Measurements from ENCODE around the gene CST11.
"Not testable (repeated sequence)": the region's sequence is repeated elsewhere in the genome, so short reads cannot be mapped to it uniquely, and the experiment has no call there.

CST11 gene, protein sequence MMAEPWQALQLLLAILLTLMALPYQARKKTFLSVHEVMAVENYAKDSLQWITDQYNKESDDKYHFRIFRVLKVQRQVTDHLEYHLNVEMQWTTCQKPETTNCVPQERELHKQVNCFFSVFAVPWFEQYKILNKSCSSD

DNA sequence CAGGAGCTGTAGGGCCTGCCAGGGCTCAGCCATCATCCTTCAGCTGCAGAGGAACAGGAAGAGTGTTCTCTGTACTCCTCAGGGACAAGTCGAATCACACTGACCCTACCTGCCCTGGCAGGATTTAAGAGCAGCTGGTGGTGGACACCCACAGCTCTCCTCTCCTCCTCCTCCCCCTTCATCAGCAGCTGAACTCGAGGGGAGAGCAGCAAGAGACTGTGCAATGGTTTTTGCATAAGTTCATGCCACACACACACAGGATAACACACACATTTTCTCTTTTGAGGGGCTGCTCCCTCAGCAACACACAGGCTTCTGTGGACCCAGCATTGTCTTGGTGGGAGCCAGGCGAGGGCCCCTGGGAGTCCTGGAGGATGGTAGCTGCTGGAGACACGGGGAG is at the start of gene CST11:
CST11 (minus strand) TSS at position 101 of the 400 bp plus-strand sequence; CDS start at position 36, 65 bp downstream.
- no peak for DNase-seq

DNA sequence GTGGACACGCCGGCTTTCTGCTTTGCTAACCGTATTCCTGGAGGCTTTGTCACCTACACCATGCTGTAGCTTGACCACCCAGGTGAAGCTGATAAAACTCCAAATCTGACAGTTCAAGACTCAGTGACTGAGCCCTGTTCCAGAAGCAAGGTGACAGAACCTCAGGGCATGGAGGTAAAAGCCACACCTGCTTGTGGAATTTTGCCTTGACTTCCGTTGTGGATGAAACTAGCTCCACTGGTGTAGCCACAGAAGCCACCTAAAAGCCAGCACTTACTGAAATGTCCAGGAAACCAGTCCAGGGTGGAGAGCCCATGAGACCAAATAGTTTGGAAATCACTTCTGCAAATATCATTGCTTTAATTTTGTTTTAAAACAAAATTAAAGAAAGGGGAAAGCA is 49.2 kb upstream of the CST11 start:
- no peak for DNase-seq

DNA sequence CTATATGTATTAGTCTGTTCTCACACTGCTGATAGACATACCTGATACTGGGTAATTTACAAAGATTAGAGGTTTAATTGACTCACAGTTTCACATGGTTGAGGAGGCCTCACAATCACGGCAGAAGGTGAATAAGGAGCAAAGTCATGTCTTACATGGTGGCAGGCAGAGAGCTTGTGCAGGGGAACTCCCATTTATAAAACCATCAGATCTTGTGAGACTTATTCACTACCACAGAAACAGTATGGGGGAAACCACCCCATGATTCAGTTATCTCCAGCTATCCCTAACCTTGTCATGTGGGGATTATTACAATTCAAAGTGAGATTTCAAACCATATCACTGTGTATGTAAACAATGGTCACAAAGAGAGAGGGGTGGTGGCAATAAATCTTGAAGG is 44.9 kb upstream of the CST11 start:
- no peak for DNase-seq

DNA sequence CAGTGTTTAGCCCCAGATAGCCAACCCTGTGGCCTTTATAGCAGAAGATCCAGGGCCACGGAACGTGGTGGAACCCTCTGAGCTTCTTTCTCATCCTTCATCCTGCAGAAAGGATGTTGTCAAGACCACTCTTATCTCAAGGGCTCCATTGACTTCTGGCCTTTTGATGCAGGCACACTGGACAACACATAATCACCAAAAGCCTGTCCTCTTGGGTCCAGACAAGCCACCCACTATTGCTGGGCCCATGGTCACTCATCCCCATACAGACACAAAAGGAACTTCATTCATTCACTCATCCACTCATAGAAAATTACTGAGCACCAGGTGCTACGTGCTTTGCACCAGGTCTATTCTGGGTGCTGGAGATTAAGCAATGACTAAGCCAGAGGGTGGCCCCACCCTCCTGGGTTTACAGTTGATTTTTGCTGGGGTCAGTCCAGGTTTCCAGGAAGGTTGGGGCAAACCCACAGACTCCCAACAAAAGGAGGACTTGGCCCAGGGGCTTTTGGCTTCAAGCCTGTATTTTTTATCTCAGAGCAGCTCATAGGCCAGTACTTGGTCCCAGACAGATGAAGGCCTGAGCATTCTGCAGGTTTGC is 40.6 kb upstream of the CST11 start:
- DNase-seq, result no peak

DNA sequence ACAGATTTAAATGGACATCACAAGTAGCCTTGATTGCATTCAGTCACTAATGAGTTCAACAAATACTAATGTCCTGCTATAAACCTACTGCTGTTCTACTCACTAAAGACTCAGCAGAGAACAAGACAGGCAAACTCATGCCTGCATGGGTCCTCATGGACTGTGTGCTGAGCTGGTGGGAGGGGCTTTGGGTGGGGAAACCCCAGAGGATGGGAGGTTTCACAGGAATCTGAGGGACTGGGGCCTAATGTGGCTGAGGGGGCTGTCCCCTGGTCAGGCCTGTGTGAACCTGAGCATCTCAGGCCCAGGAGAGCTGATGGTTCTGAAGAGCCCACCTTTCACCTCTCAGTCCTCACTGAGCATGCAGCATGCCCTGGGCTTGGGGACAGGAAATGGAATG is 39.6 kb upstream of the CST11 start:
- DNase-seq, result no peak

DNA sequence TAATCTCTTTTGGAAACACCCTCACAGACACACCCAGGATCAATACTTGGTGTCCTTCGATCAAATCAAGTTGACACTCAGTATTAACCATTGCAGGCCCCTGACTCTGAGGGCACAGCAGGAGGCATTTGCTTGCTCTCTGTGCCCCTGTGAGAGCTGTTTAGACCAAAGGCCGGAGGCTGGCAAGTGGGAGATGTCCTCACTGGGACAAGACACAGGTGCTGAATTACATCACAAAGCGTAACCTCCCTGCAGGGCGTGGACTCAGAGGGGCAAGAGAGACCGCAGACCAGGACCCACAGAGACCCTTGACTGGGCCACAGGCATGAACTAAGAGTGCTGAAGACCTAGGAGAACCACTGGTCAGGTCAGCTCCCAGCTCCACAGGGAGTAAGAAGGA is 38.1 kb upstream of the CST11 start, which contains the start of gene CST8:
CST8 (plus strand) TSS at position 301 of the 400 bp plus-strand sequence. CDS start 551 bp downstream, outside the sequence.
- DNase-seq, result no peak

DNA sequence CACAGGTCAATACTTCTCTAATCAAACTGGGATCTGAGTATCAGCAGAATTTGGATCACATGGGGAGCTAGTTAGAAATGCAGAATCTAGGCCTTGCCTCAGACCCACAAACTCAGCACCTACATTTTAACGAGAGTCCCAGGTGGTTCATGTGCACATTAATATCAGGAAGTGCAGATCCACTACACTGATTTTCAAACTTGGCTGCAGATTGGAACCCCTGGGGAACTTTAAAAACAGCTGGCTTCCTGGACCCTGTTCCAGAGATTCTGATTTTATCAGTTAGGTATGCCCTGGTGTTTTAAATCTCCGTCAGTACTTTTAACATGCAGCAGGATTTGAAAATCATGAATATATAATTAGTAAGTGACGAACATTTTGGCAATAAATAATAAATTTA is 36.3 kb upstream of the CST11 start:
- no peak for DNase-seq

DNA sequence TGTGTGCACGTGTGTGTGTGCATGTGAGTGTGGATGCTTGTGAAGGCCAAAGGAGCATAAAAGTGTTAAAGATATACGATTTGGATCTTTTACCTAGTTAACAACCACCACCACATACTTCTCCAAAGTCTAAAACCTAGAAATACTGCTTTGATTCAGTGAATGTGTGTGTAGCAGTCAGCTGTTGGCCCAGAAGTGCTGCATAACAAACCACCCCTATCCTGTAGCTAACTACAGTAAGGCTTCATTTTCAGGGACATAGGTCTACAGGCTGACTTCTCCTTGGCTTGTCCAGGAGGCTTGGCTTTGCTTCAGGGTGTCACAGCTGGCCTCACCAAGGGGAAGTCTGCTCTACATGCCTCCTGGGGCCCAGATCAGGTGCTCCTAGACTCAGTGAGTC is 35.8 kb upstream of the CST11 start:
- DNase-seq, result no peak

DNA sequence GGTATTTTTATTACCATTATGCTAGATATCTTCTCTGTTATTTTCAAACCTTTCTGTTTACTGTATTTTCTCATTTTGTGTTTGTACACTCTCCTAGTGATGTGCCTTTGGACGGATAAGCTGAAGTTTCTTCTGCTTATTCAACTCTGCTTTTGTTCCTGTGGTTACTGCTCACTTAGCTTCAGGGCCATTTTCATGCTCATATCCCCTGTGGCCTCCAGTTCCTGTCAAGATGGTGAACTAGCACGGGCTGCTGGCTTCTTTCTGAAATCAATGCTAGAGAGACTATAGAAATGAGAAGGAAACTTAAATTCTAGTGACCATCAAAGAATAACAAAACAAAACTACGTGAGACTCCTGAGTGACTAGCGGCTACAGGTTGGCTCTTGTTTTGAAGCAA is 31.4 kb upstream of the CST11 start:
- DNase-seq, result no peak

DNA sequence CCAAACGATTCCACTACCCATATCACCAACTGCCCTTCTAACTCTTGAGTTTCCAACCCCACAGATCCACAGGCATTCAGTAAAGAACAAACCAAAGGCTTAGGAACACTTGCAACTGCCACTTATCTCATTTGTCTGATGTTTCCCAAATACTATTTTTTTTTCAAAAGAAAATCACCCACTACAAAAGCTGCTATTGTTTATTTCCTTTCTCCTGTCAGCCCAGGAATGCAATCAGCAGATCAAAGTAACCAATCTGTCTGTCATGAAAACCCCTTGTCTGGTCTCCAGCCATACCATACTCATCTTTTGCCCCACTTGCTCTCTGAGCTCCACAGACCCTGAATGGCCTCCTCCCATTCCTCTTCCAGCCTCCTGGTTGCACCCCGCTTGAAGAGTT is 29.5 kb upstream of the CST11 start:
- no peak for DNase-seq

DNA sequence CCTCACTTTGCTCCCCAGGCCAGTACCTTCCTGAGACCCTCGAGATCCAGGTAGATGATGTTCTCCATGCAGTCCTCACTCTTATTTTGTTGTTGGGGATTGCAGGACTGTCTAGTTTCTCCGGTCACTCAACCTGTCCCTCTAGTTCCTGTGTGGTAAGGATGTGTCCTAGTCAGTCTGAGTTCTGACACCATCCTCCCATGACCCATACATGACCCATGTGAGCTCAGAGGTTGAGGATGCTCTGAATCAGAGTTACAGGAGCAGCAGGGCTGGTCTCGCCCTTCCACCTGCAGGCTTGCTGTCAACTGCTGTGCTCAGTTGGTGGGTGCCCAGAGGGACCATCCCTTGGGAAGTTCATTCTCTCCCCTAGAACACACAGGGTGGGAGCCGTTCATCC is 26.4 kb upstream of the CST11 start:
- no peak for DNase-seq

DNA sequence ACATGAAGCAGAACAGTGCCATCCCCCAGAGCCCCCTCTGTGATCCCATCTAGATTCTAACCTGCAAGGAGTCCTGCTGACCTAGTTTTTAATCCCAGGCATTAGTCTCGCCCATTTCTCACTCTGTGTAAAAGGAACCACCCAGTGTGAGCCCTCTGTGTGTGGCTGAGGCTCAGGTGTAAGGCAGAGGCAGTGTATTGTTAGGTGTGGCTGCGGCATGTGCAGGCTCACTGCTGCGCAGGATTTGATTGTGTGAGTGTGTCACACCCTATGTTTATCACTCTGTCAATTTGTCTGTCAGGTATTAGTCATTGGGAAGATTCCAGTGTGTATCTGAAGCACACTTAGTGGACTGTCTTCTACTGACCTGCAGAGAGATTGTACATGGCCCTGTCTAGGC is 24.5 kb upstream of the CST11 start:
- DNase-seq, result no peak

DNA sequence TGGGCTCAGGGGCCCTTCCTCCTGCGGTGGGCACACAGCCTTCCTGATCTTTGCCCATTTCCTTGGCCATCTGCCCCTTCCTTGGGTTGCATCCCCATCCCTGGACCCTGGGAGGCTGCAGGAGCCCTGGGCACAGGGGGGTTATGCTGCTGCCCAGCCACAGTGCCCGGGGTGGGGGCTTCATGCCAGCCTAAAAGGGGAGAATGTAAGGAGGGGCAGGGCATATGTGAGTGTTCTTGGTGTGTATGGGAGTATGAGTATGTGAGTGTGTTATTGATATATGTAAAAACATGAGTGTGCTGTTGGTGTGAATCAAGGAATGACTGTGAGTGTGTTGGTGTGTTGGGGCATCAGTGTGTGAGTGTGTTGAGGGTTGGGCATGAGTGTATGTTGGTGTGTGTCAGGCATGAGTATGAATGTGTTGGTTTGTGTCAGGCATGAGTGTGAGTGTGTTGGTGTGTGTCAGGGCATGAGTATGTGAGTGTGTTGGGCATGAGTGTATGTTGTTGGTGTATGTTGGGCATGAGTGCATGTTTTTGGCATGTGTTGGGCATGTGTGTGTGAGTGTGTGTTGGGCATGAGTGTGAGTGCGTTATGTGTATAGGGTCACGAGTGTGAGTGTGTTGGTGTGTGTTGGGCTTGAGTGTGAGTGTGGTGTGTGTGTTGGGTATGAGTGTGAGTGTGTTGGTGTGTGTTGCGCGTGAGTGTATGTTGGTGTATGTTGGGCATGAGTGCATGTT is 23.5 kb upstream of the CST11 start:
- no peak for DNase-seq

DNA sequence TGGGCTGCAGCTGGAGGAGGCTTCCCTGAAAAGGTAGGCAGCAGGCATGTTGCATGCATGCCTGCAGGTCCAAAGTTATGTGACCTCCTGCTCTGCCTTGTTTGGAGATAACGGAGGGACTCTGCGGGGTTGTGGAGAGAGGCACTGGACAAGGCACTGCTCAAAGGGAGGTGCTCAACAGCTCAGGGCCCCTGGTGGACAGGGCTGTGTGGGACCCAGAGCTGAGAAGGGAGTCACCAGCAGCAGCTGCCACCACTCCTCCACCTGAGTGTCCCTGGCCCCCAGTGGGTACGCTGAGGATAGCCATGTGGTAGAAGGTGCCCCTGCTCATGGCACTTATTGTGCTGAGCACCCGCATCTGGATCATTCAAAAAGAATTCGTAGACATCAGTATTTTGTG is 22.7 kb upstream of the CST11 start:
- no peak for DNase-seq

DNA sequence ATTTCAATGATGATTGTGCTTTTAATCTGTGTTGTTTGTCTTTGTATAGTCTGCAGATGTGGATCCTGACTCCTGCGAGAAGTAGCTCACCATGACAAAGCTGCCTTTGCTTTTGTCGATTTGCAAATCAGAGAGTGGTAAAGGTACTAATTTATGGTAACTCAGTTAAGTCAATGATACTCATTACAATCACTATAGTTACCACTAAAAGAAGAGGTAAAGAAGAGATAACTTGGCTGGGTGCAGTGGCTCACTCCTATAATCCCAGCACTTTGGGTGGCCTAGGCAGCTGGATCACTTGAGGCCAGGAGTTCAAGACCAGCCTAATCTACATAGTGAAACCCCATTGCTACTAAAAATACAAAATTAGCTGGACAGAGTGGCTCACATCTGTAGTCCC is 20.6 kb upstream of the CST11 start:
- not testable (repeated sequence) for DNase-seq

DNA sequence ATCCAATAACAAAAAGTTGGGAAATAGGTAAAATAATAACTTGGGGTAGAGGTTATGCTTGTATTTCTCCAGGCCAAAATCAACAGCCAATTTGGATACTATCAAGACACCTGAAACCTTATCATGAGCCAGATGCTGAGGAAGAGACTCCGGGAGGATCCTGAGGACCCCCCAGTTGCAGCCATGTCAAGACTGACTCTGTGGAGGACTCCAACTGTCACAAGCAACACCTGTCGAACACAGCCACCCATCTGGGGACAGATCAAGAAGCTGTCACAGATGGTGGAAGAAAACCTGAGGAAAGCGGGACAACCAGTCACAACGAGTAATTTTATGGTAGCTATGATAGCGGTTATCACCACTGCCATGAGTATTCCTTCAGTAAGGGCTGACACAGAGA is 19.6 kb upstream of the CST11 start:
- DNase-seq, result not testable (repeated sequence)

DNA sequence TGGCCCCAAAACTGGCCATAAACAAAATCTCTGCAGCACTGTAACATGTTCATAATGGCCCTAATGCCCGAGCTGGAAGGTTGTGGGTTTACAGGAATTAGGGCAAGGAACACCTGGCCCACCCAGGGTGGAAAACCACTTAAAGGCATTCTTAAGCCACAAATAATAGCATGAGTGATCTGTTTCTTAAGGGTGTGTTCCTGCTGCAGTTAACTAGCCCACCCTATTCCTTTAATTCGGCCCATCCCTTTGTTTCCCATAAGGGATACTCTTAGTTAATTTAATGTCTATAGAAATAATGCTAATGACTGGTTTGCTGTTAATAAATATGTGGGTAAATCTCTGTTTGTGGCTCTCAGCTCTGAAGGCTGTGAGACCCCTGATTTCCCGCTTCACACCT is 14.3 kb upstream of the CST11 start:
- not testable (repeated sequence) for DNase-seq

DNA sequence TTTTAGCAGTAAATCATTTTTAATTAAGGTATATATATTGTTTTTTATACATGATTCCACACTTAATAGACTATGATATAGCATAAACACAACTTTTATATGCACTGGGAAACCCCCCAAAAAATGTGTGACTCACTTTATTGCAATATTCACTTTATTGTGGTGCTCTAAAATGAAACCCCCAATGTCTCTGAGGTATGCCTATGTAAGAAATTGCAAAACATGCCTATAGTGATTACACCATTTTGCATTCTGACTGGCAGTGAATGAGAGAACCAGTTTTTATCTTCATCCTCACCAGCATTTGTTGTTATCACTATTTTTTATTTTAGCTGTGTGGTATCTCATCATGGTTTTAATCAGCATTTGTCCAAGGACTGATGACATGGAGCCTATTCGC is 8.5 kb upstream of the CST11 start:
- no peak for DNase-seq

DNA sequence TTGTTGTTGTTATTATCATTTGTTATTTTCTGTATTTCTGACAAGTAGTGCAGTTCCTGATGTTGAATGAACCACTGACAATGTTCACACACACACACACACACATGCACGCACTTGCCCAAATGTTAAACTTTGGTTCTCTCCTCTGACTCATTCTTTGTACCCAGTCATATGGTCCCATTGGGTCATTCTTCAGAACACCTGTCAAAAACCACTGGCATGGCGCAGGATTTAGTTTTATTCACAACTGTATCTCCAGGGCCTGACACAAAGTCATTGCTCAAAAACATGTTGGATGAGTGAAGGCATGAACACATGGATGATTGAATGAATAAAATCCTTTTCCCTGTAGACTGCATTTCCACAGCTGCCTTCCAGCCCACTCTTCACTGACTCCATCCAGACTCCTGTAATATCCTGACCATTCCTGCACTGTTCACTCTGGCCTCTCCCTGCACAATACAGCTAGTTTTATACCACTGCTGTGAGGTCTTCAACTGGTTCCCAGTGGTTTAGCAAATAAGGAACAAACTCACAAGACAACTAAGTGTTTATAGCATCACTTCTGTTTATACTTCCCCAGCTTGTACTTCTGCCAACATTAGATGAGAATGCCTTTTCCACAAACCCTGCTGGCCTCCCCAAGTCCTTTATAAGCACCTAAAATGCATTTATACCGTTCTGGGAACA is 6.9 kb upstream of the CST11 start:
- DNase-seq, result no peak

DNA sequence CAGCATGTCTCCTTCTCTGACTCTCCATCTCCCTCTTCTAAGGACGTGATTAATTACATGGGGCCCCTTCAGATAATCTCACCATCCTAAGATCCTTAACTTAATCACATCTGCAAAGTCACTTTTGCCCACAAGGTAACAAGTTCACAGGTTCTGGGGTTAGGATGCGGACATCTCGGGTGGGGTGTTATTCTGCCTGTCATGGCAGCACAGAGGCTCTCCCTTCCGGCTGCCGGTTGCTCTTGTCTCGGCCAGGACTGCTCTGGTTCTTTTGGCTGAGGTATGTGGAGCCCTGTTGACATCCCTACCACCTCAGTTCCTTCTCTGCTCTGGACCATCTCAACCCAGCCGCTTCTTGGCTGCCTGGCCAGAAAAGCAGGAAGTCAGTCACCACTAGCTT is 4.2 kb upstream of the CST11 start:
- DNase-seq, result no peak

DNA sequence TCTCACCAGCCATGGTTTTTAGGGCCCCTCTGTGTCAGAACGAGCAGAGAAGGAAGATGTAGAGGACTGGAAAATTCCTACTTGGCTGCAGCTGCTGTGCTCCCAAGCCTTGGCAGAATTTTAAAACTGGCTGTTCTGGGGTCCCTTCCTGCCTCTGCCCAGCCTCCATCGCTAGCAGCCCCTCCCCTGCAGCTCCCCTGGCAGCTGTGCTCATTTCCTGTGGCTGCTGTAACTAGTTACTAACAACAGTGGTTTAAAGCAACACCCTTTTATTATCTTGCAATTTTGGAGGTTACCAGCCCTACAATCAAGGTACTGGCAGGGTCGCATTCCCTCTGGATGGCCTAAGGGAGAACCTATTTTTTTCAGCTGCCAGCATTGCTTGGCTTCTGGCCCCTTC is 3.7 kb upstream of the CST11 start:
- DNase-seq, result no peak

DNA sequence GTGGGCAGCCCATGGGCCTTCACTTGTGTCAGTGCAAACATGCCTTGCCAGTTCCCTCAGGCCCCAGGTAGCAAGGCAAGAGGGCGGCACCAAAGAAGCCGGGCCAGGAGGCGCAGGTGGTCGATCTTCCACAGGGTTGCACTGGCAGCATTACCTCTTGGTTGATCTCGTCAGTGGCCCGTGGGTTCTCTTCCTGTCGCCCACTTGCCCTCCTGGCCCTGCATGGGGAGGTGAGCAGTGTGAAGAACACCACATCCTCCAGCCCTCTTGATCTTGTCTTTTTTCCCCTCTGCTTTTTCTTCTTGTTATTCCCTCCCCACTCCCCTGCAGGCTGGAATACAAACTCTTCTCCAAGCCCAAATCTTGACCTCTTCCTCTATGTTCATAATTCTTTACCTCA is 3.0 kb upstream of the CST11 start:
- DNase-seq, result no peak

DNA sequence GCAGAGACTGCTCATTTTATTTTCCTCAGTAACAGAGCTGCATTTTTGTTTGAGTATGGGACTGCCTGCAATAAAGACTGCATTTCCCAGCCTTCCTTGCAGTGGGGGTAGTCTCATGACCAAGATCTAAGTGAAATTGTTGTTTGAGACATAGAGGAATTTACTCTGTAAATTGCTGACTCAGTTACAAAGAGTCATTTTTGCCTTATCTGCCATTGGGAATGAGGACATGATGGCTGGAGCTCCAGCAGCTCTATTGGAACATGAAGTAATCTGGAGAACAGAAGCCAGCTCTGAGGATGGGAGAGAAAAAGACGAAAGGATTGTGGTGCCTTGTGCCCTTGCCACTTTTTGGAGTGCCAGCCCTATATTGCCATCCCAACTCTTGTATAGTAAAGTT is 2.1 kb upstream of the CST11 start:
- no peak for DNase-seq
